GM18502 (cell line): ENCODE measurements around the gene CPA5.

Experiments
- ATAC-seq: cut with Tn5 transposase; IDR thresholded peaks from one replicate; pipeline ENCODE4 v1.9.1; 2021; ENCODE audit warnings: mild to moderate bottlenecking; ENCODE audit not compliant: unreplicated experiment, poor library complexity

CPA5 gene

GRCh38 chr7:130393841-130394411, 49.3 kb downstream of the CPA5 start:
- ATAC-seq: no peak

GRCh38 chr7:130394421-130395195, 50.0 kb downstream of the CPA5 start:
- no peak for ATAC-seq

DNA sequence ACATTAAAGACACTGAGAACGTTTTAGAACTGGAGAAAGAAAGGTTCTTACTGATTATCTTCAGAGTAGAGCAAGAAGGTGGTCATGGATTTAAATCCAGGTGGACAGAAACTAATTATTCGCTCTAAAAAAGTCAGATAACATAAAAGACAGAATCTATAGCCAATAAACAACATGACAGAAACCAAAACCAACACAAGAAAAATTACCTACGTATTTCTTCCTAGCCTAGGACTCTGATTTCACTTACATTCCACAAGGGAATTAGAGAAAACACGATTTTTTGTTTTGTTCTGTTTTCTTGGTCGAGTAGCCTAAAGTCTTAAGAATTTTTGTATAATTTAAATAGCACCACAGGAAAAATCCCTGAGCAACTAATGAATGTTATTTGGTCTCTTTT, 50.8 kb downstream of the CPA5 start:
- ATAC-seq: no peak

DNA sequence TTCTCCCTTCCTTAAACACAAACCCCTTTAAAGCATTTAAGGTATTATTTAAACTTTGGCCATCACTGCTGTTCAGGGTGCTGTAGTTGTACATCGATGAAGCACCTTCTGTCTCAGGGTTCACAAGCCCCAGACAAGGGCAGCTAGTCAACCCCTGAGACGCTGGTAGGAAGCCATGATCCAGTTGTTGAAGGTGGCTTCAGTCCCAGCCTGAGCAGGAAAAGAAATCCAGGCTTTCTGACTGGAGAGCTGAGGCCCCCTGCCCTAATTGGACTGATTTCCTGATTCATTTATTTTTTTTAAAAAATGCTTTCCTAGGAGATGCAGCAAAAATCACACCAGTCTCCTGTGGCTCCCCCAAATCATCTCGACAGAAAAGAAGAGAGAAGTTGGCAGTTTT, 51.5 kb downstream of the CPA5 start:
- ATAC-seq: no peak

DNA sequence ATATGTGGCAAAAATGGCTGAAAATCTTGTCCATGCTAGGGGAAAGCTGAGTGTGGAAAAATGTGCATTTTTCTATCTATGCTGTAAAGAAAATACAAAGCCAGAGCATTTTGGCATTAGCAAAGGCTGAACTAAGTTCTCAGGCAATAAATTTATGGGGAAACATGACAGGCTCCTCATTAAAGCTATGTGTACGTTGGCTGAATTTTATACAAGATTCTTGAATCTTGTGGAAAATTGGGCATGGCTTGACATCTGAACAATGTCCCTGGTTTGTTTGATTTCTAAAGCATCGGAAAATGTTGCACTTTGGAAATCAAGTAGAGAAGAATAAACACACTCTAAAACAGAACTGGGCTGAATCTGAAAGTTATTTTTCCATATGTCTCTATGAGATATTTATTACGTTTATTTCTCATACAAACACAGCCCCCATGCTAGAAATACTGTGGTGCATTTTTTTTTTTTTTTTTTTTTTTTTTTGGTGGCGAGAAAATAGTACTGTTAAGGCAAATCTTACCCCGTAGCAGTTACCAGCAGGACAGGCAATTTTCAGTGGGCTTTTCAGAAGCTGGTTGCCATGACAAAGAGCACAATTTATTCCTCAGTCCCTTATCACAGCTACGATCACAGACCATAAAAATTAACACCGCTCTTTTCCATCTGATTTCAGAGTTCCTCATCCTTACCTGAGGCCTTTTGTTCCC, 52.6 kb downstream of the CPA5 start:
- ATAC-seq: no peak

- ATAC-seq: no peak
These were observed 53.1 kb downstream of the CPA5 start for GRCh38 chr7:130397758-130398073.

DNA sequence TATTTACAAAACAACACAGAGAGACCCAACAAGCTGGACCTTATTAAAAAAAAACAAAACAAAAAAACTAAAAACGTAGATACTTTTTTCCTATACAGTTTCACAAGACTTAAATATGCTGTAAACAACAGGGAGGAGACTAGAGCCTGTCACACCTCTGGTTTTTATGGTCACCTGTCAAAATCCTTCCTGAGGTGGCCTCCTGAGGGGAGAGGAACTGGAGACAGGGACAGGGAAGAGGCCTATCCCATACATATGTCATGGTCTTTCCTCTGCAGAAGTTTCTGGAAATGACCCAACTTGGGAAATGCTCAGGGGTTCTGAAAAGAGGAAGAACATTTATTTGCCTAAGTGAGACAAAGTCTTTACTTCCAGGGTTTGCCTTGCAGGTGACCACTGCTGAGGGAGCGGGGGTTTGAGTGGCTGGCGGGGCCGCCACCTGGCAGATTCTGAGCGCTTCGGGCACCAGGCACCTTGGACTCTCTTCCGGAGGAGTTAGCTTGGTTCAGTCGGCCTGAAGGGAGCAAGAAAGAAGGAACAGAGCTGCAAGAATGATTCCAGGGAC, 54.0 kb downstream of the CPA5 start:
- ATAC-seq: no peak

DNA sequence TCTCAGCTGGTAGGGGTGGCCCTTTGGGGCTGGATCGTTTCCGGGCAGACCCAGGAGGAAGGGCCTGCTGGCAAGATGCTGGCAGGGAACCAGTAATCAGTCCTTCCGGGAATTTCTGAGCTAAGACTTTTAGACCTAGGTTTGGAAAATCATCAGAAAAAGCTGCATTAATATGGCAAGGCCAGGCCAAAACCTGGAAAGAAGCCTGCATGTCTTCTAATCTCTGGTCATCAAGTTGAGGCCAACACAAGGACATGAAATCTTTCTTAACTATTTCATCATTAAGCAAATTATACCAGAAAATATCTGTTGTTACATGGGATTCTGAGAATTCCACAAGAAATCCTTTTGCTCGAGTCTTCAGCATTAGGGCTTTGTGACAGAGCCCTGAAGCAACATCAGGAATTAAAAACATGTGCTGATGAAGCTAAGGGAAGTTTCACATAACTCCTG, 55.5 kb downstream of the CPA5 start:
- ATAC-seq: no peak

DNA sequence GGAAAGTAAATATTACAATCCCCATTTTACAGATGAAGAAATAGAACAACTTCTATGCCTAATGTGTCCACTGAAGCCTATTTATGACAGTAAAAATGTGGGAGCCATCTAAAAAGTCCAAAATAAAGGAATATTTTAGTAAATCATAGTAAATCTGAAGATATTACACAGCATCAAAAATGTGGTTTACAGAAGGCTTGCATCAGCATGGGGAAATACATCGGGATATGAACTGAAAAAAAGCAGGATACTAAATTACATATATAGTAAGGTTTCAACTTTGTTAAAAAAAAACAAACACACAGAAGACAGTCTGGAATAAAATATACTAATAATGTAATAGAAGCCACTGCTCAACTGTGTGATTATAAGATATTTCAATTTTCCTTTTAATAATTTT, 56.5 kb downstream of the CPA5 start:
- no peak for ATAC-seq

DNA sequence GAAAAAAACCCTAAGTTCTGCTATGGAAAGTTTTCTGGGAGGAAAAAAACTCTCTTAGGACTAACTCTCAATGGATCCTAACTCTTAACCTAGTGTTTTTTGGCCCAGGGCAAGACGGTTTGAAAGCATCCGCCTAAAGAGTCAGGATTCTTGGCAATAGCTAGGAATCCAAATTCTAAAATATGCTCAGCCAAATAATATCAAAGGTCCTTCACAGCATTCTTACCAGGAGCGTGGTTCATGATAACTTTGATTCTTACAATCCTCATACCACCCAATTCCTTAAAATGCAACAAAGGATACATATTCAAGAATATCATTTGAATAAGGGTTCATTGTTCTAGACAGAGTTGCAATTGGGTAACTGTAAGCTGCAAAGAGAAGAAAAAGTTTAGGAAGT, 57.0 kb downstream of the CPA5 start:
- ATAC-seq: no peak

- ATAC-seq: no peak
These were observed 60.4 kb downstream of the CPA5 start for GRCh38 chr7:130405003-130405402.

DNA sequence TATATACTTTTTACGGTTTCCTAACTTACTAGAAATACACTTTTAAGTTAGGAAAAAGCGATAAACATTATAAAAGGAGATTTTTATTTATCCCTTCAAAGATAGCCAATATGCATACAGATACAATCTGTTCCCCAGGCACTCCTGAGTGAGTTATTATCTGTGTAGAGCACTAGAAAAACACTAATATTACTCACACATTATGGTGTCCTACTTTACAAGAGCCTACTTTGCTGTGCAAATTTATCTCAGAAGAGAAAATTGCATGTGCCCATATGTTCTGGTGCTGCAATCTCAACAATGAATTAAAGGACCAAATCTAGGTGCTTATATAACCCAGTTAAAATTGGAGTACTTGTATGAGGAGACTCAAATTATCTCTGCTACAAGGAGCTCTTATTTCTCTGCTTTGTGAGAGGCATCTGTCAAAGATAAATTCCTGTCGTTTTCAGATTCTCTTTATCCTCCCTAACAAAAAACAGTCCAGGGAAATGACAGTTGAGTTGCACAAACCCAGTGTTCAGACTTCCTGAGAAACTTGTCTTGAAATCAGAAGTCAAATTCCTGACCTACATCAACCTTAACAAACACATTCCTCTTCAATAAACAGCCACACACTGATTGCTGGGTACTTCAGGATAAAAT, 64.6 kb downstream of the CPA5 start:
- no peak for ATAC-seq

- no peak for ATAC-seq
These were observed 65.1 kb downstream of the CPA5 start for GRCh38 chr7:130409712-130410072.

DNA sequence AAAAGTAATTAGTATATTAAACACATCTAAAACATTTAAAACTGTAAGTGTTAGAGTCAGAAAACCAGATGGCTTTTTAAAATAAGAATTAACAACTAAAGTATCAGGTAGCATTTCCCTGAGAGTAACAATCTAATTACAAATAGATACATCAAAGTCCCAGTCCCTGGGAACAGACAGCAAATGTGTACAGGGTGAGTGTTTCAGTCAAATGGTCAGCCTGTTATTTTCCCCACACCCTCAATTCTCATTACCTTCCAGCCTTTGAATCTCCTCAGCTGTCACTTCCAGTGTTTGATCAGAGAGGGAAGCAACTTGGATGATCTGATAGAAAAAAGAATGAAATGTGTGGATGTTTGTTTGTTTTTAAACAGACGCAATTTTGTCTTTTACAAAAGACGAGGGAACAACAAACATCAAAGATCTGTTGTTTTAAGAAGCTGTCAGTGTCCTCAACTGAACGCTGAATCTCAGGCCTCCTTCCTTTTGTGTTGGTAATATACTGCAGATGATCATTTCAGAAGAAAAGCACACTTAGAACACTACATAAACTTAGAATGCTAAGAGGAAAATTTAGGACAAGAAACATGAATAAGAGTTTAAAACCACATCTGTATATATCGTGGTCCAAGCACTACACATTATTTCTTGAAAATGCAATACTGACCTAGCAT, 66.4 kb downstream of the CPA5 start:
- ATAC-seq: no peak

DNA sequence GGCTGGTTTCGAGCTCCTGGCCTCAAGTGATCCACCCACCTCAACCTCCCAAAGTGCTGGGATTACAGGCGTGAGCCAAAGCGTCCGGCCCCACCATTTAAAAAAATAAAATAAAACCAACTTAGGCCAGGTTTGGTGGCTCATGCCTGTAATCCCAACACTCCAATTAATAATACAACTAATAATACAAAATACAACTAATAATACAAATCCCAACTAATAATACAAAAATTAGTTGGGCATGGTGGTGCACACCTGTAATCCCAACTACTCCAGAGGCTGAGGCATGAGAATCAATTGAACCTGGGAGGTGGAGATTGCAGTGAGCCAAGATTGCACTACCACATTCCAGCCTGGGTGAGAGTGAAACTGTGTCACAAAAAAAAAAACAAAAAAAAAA, 68.6 kb downstream of the CPA5 start:
- ATAC-seq: no peak

DNA sequence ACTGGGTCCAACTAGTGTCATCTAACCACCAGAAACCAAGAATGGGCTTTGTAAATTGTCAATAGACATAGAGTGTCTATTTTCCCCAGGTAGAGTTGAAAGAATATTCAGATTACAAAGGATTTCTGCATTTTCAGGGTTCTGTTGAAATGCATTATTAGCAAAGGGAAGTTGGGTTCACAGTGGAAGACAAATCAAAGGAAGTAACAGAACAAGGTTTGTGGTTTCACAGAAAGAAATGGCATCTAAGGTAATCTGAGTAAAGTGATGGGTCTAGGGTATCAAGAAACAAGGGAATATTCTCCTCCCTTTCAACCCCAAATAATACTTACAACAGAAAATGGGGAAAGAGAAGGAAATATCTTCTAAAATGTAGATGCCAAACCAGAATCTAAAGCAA, 70.4 kb downstream of the CPA5 start:
- no peak for ATAC-seq

DNA sequence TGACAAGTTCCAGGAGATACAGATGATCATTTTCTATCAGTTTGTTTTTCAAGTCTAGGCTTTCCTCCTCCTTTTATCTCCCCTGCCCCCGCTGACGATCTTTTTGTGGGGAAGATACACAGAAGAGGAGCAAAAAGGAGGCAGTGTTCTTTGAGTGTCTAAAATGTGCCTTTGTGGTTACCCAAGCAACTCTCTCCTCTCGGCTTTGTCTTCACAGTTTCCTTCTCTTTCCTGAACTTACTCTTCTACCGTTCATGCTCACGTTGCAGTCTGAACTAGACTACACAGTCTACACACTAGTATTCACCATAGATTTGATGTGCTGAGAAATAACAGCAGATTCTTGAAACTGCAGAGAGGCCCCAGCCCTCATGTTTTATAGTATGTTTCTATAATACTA, 72.6 kb downstream of the CPA5 start:
- ATAC-seq: no peak

DNA sequence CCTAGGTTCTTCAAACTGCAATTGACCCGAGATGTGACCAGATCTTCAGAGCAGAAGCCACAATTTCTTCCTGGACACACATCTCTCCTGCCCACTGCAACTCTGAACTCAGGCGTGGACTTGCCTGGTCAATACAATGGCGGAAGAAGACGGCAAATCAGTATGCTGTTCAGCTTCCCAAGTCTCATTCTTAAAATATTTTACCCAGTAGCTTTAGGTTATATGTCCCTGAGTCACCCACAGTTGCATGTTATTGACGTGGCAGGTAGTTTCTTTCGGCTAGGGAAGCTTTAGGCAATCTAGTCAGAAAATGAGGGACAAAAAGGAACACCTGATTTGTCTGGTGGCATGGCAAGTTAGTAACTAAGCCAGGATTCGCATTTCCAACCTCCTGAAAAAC, 73.7 kb downstream of the CPA5 start:
- ATAC-seq: no peak
